Activated CD8-positive, alpha-beta memory T cell treated with anti-CD3 and anti-CD28 coated beads, Interleukin-2, amount 50 U/mL, for 48 hours (primary cell): ENCODE data around the gene CHRM4.

Experiments used
- DNase-seq: peaks from one replicate; pipeline ENCODE4 v3.0.0-alpha.2; 2020

Gene CHRM4

DNA sequence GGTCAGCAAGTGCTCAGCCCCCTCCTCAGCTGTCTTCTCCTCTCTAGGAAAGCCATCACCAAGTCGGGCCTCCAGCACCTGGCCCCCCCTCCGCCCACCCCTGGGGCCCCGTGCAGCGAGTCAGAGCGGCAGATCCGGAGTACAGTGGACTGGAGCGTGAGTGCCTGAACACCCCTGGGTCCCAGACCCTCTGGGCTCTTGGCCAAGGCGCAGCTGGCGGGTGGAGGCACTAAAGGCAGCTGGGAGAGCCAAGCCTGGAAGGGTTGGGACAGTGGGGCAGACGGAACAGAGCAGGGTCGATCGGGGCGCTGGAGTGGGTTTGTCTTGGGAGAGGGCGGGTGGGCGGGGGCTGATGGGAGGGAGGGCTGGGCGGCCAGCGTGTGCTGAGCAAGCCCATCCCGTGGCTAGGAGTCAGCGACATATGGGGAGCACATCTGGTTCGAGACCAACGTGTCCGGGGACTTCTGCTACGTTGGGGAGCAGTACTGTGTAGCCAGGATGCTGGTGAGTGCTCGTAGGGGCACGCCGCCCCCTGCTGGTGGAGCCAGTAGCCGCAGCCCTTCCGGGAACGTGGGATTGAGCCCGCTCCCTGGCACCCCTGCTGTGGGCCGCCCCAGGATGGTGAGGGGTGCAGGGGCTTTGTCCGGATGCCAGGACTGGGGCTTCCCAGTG, 24.2 kb downstream of the CHRM4 start:
- DNase-seq = peak; percentile 92

DNA sequence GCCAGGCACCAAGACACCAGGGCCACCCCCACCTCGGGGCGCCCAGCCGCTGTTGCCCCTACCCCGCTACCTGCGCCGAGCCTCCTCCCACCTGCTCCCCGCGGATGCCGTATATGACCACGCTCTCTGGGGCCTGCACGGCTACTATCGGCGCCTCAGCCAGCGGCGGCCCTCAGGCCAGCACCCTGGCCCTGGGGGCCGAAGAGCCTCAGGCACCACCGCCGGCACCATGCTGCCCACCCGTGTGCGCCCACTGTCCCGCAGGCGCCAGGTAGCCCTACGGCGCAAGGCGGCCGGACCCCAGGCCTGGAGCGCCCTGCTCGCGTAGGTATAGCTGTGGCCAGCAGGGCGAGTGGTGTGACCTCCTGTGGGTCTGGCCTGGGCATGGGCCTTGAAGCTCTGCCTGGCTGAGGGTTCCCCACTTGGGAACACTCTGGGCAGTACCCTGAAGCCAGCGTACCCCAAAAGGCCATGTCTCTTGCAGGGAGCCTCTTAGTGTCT, 24.9 kb downstream of the CHRM4 start:
- no peak for DNase-seq

- no peak for DNase-seq
Observed at GRCh38 chr11:46366260-46366659, 25.3 kb downstream of the CHRM4 start.

- DNase-seq = no peak
Observed at GRCh38 chr11:46364791-46365190, 26.8 kb downstream of the CHRM4 start.

- no peak for DNase-seq
Observed at GRCh38 chr11:46364056-46364455, 27.5 kb downstream of the CHRM4 start.

DNA sequence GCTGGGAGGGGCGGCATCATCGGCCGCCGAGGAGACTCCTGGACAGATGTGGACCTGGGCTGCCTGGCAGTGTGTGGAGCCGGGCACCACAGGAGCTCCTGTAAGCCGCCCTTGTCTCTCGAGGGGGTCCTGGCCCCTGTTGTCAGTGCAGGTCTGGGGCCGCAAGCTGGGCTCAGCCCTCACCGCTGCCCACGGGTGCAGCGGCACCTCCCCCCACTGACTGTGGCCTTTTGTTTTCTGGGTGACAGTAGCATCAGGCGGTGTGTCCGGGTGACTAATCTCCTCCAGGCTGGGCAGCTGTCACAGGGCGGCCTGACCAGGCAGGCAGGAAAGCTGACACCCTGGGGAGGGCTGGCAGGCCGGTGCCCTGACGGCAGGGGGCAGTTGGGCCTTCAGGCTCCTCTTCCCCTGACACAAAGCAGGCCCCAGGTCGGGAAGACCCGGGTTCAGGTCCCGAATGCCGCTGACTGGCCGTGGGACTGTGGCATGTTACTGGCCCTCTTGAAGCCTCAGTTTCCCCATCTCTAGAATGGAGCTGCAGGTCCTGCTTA, 28.0 kb downstream of the CHRM4 start:
- no peak for DNase-seq

DNA sequence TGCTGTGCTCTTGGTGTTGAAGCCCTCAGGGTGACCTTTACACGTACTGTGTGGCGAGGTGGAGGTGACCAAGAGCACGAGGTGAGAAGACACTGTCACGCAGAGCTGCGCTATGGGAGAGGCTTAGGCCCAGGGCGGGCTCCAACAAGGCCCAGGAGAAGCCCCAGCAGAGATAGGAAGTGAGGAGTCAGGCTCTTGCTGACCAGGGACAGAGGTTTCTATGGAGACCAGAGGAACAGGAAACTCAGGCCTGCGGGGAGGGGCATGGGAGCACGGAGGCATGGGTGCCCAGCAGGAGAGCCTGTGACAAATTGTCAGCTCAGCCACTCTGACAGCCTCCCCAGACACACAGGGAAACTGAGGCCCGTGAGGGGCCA, 28.6 kb downstream of the CHRM4 start:
- no peak for DNase-seq

- no peak for DNase-seq
Observed at GRCh38 chr11:46362156-46363030, 29.2 kb downstream of the CHRM4 start.

DNA sequence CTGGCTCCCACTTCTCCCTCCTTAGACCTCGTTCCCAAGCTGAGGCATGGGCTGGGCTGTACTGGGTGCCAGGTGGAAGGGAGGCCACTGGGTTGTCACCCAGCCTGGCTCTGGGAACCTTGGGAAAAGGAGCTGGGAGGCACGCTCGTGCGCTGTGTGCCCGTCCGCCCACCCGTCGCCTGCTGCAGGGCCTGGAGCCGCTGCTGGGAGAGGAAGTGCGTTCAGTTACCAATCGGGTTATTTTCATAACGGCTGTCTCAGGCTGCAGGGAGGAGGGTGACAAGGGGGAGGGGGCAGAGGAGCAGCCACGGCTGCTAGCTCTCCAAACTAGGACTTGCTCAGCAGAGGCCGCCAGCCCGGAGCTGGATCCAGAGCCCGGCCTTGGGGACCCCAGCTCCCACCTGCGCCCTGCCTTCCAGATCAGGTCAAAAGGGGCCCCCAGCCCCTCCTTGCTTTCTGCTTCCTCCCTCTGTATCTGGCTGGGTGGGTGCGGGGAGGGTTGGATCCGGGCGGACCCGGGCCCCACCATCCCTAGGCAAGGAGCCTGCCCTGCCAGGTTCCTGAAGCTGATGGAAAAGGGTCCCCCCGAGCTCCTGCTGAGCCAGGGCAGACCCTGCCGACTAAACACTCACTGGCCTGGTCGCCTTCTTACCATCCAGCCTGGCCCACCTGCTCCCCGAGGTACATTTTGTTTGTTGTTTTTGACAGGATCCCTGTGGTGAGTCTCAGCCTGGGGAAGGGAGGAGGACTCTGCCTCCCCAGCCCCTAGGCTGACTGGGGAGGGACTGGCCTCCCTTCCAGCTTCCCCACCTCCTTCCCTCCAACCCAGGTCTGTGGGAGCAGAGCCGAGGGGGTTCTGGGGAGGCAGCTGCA, 30.1 kb downstream of the CHRM4 start:
- peak; percentile 81 for DNase-seq

- DNase-seq = no peak
Observed at GRCh38 chr11:46360878-46361277, 30.7 kb downstream of the CHRM4 start.

GRCh38 chr11:46359953-46360352, 31.6 kb downstream of the CHRM4 start:
- DNase-seq = no peak

DNA sequence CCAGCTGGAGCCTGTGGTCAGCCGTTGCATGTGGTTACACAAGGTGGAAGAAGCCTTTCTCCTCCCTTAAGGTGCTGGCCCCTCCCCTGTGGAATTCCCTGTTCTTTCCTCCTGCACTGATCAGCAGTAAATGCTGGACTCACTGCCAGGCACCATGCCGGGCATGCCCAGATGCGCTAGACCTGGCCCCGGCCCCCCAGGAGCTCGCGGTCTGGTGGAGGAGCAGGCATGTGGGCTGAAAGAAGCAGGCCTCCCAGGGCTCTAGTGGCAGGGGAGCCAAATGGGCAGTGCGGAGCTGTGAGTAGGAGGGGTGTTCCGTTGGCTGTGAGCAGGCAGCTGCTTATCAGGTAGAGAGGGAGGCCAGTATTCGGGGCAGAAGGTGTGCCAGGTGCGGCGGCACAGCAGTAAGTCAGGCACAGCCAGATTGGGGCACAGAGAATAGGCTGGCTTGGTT, 34.1 kb downstream of the CHRM4 start:
- DNase-seq = no peak

DNA sequence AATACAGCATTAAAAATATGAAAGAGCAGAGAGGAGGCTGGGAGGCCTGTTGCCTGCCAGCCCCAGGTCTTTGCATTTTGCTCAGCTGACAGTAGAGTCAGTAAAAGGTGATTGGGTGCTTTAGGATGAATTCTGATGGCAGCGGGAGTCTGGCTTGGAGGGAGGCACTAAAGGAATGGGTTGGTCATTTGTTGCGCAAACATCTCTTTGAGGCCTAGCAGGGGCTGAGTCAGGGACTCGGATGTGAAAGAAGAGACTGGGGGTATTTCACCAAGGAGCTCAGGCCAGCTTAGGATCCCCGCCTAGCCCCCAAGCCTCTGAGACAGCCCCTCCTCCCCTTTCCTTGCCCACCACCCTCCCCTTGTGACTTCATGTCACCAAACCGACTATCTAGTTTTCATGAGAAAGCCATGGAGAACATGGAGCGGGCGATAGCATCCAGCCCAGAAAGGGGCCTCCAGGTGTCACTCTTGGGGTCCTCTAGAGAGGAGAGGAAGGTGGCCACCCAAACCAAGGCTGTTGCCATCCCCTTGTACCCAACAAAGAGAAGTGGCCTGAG, 34.6 kb downstream of the CHRM4 start:
- no peak for DNase-seq

DNA sequence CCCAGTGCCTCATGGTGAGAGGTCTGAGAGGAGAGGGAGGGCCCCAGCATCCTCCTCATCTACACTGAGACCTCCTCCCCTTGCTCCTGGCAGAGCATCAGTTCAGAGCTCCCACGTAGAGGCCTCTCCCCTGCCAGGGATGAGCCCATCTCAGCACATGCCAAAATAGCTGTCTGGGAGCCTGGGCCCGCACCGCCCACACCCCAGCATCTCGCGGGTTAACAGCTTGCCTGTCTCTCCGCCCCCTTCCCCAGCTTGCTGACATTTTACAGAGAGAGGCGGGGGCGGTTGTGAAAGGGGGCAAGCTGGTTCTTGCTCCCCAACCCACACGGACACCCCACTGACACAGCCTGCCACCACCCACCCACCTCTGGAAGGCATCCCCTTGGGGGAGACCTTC, 37.9 kb downstream of the CHRM4 start:
- DNase-seq = peak; percentile 80

DNA sequence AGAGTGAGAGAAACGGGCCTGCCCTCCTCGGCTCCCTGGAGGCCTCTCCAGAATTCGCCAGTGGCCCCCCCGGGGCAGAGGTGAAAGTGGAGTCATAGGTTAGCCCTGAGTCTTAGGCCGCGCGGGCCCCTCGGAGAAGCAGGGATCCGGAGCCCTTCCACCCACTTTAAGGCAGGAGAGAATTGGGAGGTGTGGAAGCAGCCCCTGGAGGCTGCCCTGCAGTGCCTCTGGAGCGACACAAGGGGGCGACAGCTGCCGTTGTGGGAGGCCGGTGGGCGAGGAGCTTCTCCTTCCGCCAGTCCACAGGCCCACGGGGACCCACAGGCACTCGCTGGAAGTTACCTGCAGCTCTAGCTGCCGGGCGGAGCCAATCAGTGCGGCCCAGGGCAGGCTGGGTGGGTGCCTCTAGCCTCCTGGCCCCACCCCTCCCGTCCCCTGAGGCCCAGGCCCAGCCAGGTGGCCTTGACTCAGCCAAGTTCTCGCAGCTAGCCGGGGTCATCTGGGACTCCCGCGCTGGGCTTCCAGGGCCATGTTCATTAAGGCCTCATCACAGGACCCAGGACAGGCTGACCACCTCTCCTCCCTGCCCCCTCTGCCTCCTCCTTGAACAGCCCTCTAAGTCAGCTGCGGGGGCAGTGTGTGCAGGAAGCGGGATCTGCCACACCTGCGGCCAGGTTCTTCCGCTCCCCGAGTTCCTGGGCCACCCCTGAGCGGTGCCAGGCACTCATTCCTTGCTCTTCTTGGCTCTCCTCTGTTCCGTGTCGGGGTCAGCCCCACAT, 39.3 kb downstream of the CHRM4 start:
- peak; percentile 91 for DNase-seq

DNA sequence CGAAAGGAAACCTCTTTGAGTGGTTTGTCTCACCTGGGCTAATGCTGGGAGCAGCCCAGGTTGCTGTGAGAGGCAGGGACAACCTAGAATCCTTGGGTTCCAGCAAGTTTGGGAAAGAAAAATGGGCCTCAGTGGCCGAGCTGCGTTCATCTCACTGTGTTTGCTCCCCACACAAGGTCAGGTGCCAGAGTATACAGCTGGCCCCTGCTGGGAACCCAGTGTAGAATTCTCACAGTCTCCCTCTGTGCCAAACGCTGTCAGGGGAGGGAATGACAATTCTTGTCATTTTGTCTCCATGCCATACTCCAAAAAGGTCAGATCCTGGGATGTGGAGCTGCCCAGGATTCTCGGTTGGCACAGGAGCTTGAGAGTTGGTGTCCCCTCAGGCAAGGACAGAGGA, 40.0 kb downstream of the CHRM4 start:
- DNase-seq = no peak

- no peak for DNase-seq
Observed at GRCh38 chr11:46351148-46351547, 40.4 kb downstream of the CHRM4 start.

DNA sequence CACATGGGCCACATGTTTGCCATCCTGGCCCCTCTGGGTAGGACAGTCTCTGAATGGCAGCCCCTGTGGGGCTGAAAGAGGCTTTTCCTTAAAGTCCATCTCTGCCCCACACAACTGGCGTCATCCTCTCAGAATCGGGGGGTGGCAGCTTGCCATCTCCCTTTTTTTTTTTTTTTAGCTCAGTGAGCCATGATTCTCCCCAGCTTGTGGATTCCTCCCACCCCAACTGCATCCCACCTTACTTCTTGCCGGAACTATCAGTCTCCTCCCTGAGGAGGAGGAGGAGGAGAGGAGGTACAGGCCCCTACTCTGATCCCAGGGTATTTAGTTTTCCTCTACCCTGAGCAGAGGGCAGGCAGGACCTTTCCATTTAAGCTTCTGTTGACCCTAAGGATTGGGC, 40.9 kb downstream of the CHRM4 start:
- no peak for DNase-seq

DNA sequence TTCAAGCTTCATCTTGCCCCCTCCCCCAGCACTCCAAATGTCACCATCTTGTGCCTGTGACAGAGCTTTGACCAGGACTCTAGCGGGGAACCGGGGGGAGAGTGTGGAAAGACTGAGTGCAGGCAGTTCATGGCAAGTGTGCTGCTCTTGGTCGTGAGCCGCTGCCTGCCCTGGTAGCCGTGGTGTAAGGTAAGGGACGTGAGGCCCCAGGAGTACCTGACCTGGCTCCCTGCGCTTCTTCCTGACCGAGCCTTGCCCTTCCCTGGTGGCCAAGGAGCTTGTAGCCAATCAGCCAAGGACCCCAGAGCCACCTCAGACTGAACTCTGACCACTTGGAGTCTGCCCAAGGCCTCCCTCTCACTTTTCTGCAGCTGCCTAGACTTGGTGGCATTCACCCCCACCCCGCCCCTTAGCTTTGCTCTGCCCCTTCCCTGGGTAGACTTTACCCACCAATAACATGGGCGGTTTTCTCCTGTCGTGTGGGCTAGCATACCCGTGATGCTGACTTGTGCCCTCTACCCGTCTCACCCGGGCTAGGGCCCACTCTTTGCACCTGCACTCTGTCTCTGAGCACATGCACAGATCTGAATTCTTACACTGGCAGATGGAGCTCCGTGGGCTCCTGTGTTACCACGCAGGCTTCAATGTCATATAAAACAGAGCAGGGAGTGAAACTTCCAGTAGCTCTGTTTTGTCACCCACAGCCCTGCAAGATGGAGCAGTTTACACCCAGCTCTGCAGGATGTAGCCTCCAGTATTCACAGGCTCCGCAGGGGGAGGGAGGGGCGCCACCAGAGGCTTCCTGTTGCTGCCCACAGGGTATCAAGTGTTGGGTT, 42.8 kb downstream of the CHRM4 start:
- no peak for DNase-seq

- no peak for DNase-seq
Observed at GRCh38 chr11:46347637-46348311, 43.8 kb downstream of the CHRM4 start.
